ENCODE results near the gene CORO2B. TPM values are rescaled to one million over a fixed set of nuclear protein-coding genes. Genes with fewer than 3 reads are reported as not detected.
"Not testable (repeated sequence)": the region's sequence is repeated elsewhere in the genome, so short reads cannot be mapped to it uniquely, and the experiment has no call there.

CORO2B gene
- polyA plus RNA-seq, 3 donors, result 24.9 to 26.8 (median 26.6) TPM

DNA sequence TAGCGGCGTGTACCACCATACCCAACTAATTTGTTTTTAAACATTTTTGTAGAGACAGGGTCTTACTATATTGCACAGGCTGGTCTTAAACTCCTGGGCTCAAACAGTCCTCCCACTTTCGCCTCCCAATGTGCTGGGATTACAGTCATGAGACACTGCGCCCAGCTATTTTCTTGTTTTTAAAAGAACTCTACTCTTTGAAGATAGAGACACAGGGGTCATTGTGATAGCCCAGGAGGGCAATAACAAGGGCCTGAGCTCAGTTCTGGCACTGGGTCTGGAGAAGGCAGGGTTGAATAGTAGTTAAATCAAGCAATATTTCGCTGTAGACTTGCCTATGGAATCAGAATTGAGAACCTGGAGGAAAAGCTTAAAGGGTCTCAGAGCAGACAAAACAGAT is 143.1 kb downstream of the CORO2B start:
- DNase-seq, result no peak

- no peak for DNase-seq
Measured at GRCh38 chr15:68725736-68726135, 146.9 kb downstream of the CORO2B start.

DNA sequence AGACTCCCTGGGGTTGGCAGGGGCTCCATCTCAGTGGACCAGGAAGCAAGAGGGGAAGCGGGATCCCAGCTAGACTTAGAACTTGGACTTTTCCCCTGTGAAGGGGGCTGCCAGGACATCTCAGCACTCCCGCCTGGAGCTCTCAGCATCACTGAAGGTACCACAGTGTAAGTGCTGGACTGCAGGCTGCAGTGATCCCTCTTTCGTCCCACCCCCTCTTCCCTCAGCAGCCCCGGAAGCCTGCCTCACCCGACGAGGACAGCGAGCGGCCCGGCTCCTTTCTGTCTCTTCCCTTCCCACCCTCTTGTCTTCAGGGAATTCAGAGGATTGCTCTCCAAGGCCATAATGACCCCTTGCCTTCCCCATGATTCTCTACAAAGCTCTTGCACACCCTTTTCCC is 147.5 kb downstream of the CORO2B start:
- no peak for DNase-seq

GRCh38 chr15:68729789-68730411 is 151.1 kb downstream of the CORO2B start:
- DNase-seq, result no peak

DNA sequence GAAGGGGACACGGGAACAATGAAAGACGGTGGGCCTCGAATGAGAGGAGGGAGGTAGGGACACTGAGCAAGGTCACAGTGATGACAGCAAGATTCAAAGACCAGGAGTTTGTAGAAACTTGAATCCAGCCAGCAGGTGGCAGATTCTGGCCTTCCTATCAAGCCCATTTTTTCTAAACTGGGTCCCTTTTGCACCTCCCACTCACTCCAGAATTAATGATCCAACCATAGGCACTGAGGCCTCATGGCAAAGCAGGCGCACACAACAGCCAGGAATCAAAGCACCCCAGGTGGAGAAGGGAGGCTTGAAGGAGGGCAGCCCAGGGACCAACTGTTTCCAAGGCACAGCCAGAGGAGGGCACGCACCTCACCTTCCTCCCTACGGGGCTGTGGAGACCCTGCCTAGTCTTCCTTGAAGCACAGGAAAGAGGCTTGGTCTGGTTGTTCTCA is 151.7 kb downstream of the CORO2B start:
- DNase-seq, result peak; percentile 83

- DNase-seq, result peak; percentile 31
Measured at GRCh38 chr15:68730976-68731897, 152.4 kb downstream of the CORO2B start.

DNA sequence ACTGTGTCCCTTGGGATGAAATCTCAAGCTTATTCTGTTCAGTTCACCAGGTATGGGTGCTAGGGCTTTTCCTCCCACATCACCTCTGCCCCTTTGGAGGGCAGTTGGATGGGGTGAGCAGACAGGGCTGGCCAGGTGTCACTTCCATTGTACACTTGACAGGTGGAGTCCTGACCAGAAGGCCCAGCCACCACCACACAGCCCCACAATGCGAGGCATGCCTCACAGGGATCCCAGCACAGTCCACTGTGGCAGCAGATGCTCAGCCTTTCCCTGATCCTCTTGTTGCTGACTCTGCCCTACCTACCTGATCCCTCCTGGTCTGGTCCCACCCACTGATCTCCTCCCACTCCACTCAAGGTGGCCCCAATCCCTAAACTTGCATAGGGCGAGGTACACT is 153.7 kb downstream of the CORO2B start:
- no peak for DNase-seq

- DNase-seq, result no peak
Measured at GRCh38 chr15:68733666-68734065, 154.9 kb downstream of the CORO2B start.

DNA sequence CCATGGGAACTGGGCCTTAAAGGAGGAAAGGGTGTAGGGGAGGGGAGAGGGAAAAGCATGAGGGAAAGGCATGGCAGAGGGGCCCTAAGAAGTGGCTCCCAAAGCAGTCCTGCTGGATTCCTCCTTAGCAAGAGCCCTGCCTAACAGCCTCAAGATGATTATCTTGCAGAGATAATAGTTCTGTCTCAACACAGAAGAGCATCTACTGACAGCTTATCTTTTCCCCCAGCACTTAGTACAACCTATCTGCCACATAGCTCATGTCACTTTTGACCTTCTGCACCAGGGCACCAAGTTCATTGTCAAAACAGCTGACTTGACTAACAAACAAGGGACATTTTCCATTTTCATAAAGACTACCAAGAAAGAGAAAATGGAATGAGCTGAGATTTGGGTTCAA is 155.6 kb downstream of the CORO2B start:
- no peak for DNase-seq

GRCh38 chr15:68734881-68735280 is 156.1 kb downstream of the CORO2B start:
- DNase-seq, result no peak

DNA sequence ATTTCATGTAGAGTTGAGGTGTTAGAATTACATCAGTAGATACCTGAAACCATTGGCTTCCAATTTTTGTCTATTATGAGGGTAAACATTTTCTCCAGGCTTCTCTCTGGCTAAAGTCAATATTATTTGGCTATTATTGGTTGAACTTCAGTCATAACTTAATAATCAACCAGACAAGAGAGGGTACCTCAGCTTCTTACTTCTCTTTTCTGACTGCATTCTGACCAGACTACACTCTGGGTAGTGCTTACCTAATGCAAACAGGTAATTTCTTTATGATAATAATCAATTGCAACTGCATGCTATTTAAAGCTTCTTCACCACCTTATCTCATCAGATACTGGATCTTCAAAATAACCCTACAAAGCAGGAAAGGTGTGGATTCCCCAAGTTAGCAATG is 156.8 kb downstream of the CORO2B start:
- DNase-seq, result no peak

GRCh38 chr15:68739390-68740080 is 160.7 kb downstream of the CORO2B start:
- DNase-seq, result no peak

DNA sequence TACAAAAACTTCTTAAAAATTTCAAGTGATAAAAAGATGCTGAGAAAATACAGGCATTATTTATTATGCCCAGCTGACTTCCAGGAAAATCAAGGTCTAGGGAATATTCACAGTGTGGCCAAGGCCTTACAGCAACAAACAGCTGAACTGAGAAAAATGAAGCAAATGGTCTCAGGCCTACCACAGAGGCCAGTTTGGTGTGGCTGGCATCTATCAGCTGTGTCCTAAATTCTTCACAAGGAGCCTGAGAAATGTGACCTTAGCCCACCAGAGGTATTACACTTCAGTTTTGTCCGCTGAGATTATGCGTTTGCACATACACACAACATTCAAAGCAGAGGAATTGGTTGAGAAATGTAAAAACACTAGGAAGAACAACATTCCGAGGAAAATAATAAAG is 164.5 kb downstream of the CORO2B start:
- DNase-seq, result no peak

DNA sequence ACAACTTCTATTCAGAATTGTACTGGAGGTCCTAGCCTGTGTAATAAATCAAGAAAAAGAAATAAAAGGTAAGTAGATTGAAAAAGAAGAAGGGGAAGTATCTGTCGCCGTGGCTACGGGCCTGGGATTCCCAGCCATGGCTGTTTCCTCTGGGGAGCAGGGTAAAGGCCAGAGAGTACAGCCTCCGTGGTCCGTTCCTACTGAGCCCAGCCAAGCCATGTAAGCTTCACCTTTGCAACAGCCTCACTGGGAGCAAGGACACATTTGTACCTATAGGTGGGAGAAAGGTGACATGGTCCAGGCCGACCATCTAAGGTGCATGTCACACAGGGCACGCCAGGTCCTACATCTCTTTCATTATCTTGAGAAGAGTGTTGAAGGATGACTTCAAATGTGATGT is 170.6 kb downstream of the CORO2B start:
- DNase-seq, result no peak

DNA sequence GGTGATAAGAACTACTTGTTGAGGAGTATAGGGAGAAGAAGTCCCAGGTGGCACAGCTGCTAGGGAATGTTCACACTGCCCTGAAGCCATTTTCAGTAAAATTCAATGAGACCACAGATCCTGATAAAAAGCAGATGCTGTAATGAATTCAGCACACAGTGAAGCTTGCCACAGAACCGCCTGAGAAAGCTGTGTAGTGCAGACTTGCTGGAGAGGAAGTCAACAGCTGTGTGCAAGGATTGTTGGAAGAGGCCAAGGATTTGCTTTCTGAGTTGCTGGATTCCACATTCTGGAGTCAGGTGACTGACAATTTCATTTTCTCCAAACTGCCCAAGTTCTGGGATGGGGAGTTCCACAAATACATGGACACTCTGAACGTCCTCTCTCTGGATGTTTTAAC is 171.0 kb downstream of the CORO2B start:
- no peak for DNase-seq

DNA sequence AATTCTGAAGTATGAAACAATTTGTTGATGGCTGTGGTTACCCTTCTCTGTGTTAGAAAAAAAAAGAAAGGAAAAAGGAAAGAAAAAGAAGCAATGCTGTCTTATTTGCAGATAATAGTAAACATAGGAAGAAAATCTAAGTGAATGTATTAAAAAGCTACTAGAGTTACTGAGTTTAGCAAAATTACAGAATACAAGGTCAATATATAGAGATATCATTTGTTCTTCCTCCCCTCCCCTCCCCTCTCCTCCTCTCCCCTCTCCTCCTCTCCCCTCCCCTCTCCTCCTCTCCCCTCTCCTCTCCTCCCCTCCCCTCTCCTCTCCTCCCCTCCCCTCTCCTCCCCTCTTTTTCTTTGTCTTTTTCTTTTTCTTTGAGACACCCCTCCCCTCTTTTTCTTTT is 172.8 kb downstream of the CORO2B start:
- DNase-seq, result no peak

- no peak for DNase-seq
Measured at GRCh38 chr15:68755731-68756130, 176.9 kb downstream of the CORO2B start.

GRCh38 chr15:68759982-68760579 is 181.3 kb downstream of the CORO2B start:
- DNase-seq, result not testable (repeated sequence)

DNA sequence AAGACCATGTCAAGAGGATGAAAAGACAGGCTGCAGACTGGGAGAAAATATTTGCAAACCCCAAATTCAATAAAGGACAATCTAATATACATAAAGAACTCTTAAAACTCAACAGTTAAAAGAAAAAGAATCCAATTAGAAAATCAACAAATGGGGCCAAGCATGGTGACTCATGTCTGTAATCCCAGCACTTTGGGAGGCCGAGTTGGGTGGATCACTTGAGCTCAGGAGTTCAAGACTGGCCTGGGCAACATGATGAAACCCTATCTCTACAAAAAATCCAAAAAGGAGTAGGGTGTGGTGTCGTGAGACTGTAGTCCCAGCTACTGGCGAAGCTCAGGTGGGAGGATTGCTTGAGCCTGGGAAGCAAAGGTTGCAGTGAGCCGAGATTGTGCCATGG is 184.3 kb downstream of the CORO2B start:
- no peak for DNase-seq

DNA sequence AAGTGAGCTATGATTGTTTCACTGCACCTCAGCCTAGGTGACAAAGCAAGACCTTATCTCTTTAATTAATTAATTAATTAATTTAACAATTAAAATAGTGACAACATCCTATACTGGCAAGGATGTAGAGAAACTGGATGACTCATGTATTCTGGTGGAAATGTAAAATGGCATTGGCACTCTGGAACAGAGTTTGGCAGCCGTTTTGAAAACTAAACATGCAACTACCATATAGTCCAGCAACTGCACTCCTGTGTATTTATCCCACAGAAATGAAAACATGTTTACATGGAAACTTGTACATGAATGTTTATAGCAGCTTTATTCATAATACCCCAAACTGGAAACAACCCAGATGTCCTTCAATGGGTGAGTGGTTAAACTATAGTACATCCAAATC is 185.3 kb downstream of the CORO2B start:
- no peak for DNase-seq

- DNase-seq, result no peak
Measured at GRCh38 chr15:68765602-68766368, 187.0 kb downstream of the CORO2B start.

DNA sequence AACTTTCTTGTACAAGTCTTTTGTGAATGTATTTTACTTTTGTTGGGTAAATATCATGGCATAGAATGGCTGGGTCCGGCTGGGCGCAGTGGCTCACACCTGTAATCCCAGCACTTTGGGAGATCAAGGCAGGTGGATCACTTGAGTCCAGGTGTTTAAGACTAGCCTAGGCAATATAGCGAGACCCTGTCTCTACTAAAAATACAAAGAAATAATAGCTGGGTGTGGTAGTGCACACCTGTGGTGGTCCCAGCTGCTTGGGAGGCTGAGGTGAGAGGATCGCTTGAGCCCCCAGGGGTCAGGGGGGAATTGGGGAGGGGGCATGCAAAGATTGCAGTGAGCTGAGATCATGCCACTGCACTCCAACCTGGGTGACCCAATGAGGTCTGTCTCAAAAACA is 189.0 kb downstream of the CORO2B start:
- no peak for DNase-seq
